Memory B cell (primary cell): ENCODE results near the gene CXCL8.

Experiments used
- ATAC-seq: fragments of 150-1000 bp; cut with Tn5 transposase; 2 replicates; pipeline ENCODE4 v1.10.0; 2021; ENCODE audit warnings: low read depth, mild to moderate bottlenecking, moderate library complexity
- DNase-seq, 2 donors: peaks; one replicate each; pipeline ENCODE4 v3.0.0; 2022; ENCODE audit warnings: low spot score in 2 of 2
- H3K27ac Mint-ChIP-seq: one replicate; pipeline ENCODE4 v1.8.0; 2022; ENCODE audit warnings: mild to moderate bottlenecking, moderate library complexity, mixed read lengths
- H3K27me3 Mint-ChIP-seq: one replicate; pipeline ENCODE4 v1.8.0; 2022; ENCODE audit warnings: mixed read lengths
- H3K36me3 Mint-ChIP-seq: one replicate; pipeline ENCODE4 v1.8.0; 2022; ENCODE audit warnings: mild to moderate bottlenecking, mixed read lengths
- H3K4me1 Mint-ChIP-seq: one replicate; pipeline ENCODE4 v1.8.0; 2022; ENCODE audit warnings: mixed read lengths
- H3K4me3 Mint-ChIP-seq: one replicate; pipeline ENCODE4 v1.8.0; 2022; ENCODE audit warnings: mild to moderate bottlenecking, moderate library complexity, mixed read lengths
- H3K9me3 Mint-ChIP-seq: one replicate; pipeline ENCODE4 v1.8.0; 2022; ENCODE audit warnings: mixed read lengths

Gene CXCL8

DNA sequence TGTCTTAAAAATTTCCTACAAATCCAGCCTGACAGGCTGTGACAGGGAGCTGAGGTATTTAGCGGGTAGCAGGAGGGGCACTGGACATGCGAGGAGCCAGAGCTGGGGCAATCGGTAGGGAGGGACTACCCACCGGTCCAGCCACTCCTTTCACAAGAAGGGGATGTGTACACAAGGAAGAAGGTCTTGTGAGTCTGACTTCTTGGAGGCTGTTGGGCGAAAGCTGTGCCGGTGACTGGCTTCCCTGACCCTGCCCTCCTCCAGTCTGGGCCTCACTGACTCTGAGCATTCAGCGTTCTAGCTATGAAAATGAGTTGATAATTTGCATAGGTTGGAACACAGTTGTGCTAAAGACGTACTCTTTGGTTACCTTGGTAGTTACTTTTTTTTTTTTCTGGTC lies 12.7 kb upstream of the CXCL8 start:
- Mint-ChIP-seq H3K27me3 (peaks cover 11% of the 10 kb centered on the region), H3K4me3 (no peak overlapping the region), H3K9me3 (no peaks in the 10 kb centered on the region), H3K36me3 (no peaks in the 10 kb centered on the region), H3K4me1 (no peaks in the 10 kb centered on the region), H3K27ac (no peak overlapping the region)
- ATAC-seq (no peak), DNase-seq (no peak)

DNA sequence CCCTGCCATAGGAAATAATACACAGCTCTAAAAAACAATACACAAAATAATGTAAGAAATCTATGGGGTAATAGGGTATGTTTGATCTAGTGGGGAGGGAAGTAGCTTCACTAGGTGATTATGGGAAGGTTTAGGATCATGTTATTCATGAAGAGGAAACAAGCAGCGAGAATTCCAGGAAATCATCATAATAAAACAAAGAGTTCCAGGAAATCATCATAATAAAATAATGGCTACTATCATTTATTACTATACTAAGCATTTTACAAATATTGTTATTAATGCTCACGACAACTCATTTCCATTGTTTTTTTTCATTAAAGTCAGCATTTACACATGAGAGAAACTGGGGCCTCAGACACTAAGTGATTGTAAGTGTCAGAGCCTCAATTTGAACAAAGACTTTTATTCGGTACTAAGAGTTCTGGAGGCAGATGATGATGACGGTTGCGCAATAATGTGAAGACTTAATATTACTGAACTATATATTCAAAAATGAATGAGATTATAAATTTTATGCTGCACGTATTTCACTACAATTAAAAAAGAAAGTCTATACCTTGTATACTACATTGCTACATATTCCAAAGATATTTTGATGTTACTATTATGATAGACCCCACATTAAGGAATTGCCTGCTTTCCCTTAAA lies 12.2 kb upstream of the CXCL8 start:
- no peak for ATAC-seq
- peaks cover 11% of the 10 kb centered on the region for H3K27me3 Mint-ChIP-seq
- H3K9me3 Mint-ChIP-seq: no peaks in the 10 kb centered on the region
- no peak overlapping the region for H3K27ac Mint-ChIP-seq
- H3K36me3 Mint-ChIP-seq: no peaks in the 10 kb centered on the region
- no peaks in the 10 kb centered on the region for H3K4me1 Mint-ChIP-seq
- H3K4me3 Mint-ChIP-seq: no peak overlapping the region
- no peak for DNase-seq

DNA sequence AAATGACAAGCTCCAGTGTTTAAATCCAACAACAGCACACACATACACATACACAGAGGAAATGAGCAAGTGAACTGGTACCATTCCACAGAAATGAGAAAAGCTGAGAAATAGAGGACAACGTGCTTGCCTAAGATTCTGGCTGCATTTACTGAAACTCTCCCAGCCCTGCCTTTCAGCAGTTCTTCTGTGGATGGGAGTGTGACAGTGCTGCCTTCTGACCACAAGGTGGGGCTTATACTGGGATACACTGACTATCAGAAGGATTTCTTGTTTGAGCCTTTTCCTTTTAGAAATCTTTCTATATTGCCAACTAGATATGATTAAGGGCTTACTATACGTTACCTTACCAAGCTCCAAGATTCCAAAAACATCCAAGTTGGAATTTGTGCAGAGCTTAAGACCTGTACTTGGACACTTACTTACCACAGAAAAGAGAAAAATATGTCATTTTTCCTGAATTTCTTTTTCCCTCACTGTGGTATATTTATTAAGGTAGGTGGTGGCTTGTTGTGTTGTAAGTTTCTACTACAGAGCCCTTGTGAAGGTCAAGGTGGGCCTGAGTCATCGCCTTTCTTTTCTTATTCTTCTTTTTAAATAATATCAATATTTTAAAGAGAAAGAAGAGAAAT lies 10.7 kb upstream of the CXCL8 start:
- H3K9me3 Mint-ChIP-seq: no peaks in the 10 kb centered on the region
- H3K36me3 Mint-ChIP-seq: no peaks in the 10 kb centered on the region
- DNase-seq (no peak), ATAC-seq (no peak)
- peaks cover 11% of the 10 kb centered on the region for H3K27me3 Mint-ChIP-seq
- H3K4me3 Mint-ChIP-seq: no peak overlapping the region
- H3K4me1 Mint-ChIP-seq: peaks cover under 1% of the 10 kb centered on the region
- H3K27ac Mint-ChIP-seq: no peak overlapping the region

DNA sequence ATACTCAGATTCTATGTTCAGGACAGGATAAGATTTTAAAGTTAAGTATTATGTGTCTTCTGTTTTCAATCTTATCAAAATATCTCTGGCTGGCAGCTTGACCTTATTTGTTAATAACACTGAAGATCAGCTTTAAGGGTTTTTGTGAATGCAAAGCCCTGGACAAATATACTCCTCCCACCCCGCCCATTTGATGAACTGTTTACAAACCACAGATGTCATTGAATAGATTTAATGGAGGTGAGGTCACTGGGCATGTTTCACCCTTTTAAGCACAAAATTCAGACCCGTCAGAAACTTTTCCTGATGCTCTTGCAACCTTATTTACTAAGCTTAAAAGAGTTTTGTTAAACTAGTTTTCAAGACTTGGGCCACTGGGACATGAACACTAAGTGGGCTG lies 10.1 kb upstream of the CXCL8 start:
- H3K27ac Mint-ChIP-seq: no peak overlapping the region
- ATAC-seq: no peak

DNA sequence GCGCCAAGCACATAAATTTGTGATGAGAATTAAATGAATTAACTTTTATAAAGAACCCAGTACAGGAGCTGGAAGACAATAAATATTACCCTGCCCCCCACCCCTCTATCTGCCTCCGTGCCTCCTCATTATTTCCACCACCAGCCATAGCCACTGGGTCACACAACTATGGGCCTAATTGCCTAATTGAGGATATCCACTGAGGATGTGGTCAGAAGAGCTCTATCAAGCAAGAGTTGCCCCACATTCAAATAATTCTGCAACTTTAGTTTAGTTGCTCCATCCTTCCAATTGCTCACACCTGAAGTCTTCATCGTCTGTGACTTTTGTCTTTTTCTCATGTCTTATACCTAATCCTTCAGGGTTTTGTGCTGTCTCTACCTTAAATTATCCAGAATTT lies 9.5 kb upstream of the CXCL8 start:
- Mint-ChIP-seq H3K4me3 (no peak overlapping the region), H3K9me3 (no peaks in the 10 kb centered on the region), H3K36me3 (no peaks in the 10 kb centered on the region), H3K27me3 (peaks cover 11% of the 10 kb centered on the region), H3K4me1 (peaks cover 3% of the 10 kb centered on the region), H3K27ac (no peak overlapping the region)
- ATAC-seq: no peak
- DNase-seq: no peak

More for the DNA sequence above, 10.1 kb upstream of the CXCL8 start:
- Mint-ChIP-seq H3K9me3 (no peaks in the 10 kb centered on the region), H3K36me3 (no peaks in the 10 kb centered on the region), H3K4me3 (no peak overlapping the region), H3K4me1 (peaks cover 3% of the 10 kb centered on the region), H3K27me3 (peaks cover 11% of the 10 kb centered on the region)
- no peak for DNase-seq

DNA sequence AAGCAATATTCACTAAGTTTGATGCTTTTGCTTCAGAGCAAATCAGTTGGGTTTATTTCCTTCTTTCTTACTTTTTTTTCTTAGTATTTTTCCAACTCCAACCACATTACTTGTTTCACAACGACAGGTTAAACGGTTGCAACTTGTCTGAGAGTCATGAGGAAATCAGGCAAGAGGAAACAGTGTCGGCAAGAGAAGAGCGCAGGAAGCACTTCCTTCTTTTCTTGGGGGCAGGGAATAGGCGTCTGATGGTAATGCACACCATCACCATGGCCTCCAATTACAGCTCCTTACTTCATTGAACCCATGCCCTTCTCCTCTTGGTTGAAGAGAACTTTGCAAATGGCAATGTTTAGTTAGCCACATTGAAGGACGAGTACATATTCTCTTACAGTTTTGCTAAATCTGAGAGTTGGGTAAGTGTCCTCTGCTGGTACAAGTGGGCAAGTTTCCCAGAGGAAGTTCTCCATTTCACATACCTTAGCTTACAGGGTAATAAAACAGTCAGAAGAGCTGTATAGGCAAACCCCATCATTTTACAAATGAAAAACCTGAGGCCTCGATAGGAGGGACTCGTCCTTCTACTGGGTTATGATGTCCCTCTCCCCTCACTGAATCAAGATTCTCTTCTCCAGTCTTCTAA lies 8.3 kb upstream of the CXCL8 start:
- Mint-ChIP-seq H3K4me1 (peaks cover 3% of the 10 kb centered on the region), H3K36me3 (no peaks in the 10 kb centered on the region), H3K4me3 (no peak overlapping the region), H3K9me3 (no peaks in the 10 kb centered on the region), H3K27me3 (peaks cover 9% of the 10 kb centered on the region), H3K27ac (no peak overlapping the region)
- DNase-seq: no peak
- no peak for ATAC-seq

DNA sequence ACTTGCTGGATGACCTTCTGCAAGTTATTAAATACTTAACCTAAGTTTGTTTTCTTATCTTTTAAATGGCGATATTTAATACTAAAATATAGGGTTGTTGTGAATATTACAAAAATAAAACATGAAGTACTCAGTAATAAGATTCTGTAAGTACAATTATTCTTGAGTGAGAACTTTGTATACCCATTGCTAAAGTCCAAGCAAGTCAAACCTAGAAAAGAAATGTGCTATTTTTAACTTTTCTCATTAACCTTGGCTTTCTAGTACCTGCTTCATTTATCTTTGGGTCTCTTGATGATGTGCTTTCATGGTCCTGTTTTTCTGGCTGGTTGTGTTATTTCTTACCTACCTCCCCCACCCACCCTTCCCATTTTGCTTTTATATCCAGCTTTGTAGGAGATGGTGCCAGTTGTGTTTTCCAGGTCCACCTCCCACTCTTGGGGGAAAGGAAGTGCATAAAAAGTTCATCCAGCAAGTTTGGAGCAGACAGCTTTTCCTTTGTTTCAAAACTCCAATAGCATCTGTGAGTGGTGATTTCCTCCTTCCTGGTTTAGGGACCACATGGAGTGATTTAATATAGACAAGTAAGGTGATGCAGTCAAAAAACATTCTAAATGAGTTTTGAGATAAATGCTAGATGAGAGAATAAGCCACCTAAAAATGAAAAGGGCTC lies 7.5 kb upstream of the CXCL8 start:
- Mint-ChIP-seq H3K4me3 (no peak overlapping the region), H3K9me3 (no peaks in the 10 kb centered on the region), H3K4me1 (peaks cover 3% of the 10 kb centered on the region), H3K36me3 (no peaks in the 10 kb centered on the region), H3K27ac (no peak overlapping the region), H3K27me3 (peaks cover 9% of the 10 kb centered on the region)
- ATAC-seq: no peak
- no peak for DNase-seq

DNA sequence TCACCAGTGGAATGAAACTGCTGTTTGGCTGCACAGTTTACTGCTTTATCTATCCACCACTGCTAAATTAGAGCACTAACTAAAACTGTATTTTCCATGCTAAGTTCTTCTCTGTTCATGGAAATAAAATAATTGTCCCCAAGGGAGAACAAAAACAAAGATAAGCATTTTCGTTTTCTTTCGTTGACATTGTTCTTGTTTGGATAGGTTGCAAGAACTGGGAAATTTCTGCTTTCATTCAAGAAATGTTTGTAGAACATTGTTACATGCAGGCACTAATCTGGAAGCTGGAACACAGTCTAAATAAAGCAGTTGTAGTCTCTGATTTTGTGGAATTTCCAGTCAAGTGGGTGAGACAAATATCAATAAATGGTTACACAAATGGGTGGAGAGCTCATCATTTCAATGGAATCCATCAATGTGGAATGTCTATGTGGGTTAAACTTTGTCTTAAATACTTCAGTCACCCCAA lies 5.8 kb upstream of the CXCL8 start:
- Mint-ChIP-seq H3K4me3 (no peak overlapping the region), H3K36me3 (no peaks in the 10 kb centered on the region), H3K4me1 (peaks cover 3% of the 10 kb centered on the region), H3K27me3 (peaks cover 10% of the 10 kb centered on the region), H3K27ac (no peak overlapping the region), H3K9me3 (no peaks in the 10 kb centered on the region)
- DNase-seq: no peak
- no peak for ATAC-seq

DNA sequence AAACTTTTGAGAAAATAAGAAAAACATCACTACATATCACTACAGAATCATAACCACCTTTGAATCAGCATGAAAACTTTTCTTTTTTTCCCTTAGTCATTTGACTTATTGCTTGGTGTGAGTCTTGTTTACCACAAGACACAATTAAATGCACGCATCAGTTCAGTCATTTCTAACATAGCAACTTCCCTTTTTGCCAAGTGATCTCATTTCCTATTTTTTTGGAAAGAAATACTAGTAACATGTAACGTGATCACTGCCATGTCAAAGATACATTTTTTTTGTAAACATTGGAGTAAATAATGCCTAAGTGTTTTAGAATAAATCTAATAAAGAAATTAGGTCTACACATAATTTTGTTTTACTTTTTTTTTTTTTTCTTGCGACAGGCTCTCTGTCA lies 5.1 kb upstream of the CXCL8 start:
- H3K27me3 Mint-ChIP-seq: peaks cover 11% of the 10 kb centered on the region
- H3K27ac Mint-ChIP-seq: no peak overlapping the region
- no peak for DNase-seq
- H3K4me3 Mint-ChIP-seq: no peak overlapping the region
- peaks cover 3% of the 10 kb centered on the region for H3K4me1 Mint-ChIP-seq
- H3K36me3 Mint-ChIP-seq: no peaks in the 10 kb centered on the region
- ATAC-seq: peak; percentile 48
- no peaks in the 10 kb centered on the region for H3K9me3 Mint-ChIP-seq

DNA sequence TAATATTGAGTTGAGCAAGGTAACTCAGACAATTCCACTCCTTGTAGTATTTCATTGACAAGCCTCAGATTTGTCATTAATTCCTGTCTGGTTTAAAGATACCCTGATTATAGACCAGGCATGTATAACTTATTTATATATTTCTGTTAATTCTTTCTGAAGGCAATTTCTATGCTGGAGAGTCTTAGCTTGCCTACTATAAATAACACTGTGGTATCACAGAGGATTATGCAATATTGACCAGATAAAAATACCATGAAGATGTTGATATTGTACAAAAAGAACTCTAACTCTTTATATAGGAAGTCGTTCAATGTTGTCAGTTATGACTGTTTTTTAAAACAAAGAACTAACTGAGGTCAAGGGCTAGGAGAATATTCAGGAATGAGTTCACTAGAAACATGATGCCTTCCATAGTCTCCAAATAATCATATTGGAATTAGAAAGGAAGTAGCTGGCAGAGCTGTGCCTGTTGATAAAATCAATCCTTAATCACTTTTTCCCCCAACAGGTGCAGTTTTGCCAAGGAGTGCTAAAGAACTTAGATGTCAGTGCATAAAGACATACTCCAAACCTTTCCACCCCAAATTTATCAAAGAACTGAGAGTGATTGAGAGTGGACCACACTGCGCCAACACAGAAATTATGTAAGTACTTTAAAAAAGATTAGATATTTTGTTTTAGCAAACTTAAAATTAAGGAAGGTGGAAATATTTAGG lies 821 bp downstream of the CXCL8 start:
- no peaks in the 10 kb centered on the region for H3K4me1 Mint-ChIP-seq
- DNase-seq (no peak), ATAC-seq (no peak)
- no peaks in the 10 kb centered on the region for H3K36me3 Mint-ChIP-seq
- H3K9me3 Mint-ChIP-seq: peaks cover 1% of the 10 kb centered on the region
- peaks cover 2% of the 10 kb centered on the region for H3K27me3 Mint-ChIP-seq
- H3K27ac Mint-ChIP-seq: no peak overlapping the region
- H3K4me3 Mint-ChIP-seq: no peak overlapping the region

DNA sequence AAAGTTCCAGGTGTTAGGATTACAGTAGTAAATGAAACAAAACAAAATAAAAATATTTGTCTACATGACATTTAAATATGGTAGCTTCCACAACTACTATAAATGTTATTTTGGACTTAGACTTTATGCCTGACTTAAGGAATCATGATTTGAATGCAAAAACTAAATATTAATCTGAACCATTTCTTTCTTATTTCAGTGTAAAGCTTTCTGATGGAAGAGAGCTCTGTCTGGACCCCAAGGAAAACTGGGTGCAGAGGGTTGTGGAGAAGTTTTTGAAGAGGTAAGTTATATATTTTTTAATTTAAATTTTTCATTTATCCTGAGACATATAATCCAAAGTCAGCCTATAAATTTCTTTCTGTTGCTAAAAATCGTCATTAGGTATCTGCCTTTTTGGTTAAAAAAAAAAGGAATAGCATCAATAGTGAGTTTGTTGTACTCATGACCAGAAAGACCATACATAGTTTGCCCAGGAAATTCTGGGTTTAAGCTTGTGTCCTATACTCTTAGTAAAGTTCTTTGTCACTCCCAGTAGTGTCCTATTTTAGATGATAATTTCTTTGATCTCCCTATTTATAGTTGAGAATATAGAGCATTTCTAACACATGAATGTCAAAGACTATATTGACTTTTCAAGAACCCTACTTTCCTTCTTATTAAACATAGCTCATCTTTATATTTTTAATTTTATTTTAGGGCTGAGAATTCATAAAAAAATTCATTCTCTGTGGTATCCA lies 1.6 kb downstream of the CXCL8 start:
- Mint-ChIP-seq H3K4me1 (no peaks in the 10 kb centered on the region), H3K27me3 (peaks cover 2% of the 10 kb centered on the region)
- ATAC-seq: no peak

DNA sequence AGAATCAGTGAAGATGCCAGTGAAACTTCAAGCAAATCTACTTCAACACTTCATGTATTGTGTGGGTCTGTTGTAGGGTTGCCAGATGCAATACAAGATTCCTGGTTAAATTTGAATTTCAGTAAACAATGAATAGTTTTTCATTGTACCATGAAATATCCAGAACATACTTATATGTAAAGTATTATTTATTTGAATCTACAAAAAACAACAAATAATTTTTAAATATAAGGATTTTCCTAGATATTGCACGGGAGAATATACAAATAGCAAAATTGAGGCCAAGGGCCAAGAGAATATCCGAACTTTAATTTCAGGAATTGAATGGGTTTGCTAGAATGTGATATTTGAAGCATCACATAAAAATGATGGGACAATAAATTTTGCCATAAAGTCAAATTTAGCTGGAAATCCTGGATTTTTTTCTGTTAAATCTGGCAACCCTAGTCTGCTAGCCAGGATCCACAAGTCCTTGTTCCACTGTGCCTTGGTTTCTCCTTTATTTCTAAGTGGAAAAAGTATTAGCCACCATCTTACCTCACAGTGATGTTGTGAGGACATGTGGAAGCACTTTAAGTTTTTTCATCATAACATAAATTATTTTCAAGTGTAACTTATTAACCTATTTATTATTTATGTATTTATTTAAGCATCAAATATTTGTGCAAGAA lies 2.3 kb downstream of the CXCL8 start:
- ATAC-seq (no peak), DNase-seq (no peak)
- Mint-ChIP-seq H3K27me3 (peaks cover 2% of the 10 kb centered on the region), H3K36me3 (no peaks in the 10 kb centered on the region), H3K4me3 (no peak overlapping the region), H3K9me3 (peaks cover 1% of the 10 kb centered on the region), H3K27ac (no peak overlapping the region), H3K4me1 (no peaks in the 10 kb centered on the region)

More for the DNA sequence above, 1.6 kb downstream of the CXCL8 start:
- Mint-ChIP-seq H3K36me3 (no peaks in the 10 kb centered on the region), H3K4me3 (no peak overlapping the region), H3K9me3 (peaks cover 1% of the 10 kb centered on the region), H3K27ac (no peak overlapping the region)
- no peak for DNase-seq

DNA sequence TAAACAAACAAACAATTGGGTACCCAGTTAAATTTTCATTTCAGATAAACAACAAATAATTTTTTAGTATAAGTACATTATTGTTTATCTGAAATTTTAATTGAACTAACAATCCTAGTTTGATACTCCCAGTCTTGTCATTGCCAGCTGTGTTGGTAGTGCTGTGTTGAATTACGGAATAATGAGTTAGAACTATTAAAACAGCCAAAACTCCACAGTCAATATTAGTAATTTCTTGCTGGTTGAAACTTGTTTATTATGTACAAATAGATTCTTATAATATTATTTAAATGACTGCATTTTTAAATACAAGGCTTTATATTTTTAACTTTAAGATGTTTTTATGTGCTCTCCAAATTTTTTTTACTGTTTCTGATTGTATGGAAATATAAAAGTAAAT lies 2.9 kb downstream of the CXCL8 start:
- Mint-ChIP-seq H3K27me3 (peaks cover 2% of the 10 kb centered on the region), H3K9me3 (peaks cover 1% of the 10 kb centered on the region), H3K36me3 (no peaks in the 10 kb centered on the region), H3K4me1 (no peaks in the 10 kb centered on the region), H3K27ac (no peak overlapping the region), H3K4me3 (no peak overlapping the region)
- ATAC-seq (no peak), DNase-seq (no peak)
